ENCODE results near the gene NEDD4L.

The NEDD4L gene

GRCh38 chr18:58078889-58079573 lies 35.0 kb downstream of the NEDD4L start:
- no peak overlapping the region for H3K9ac ChIP-seq (ENCODE audit: low read depth, low read length)
- no peaks in the 10 kb centered on the region for H3K36me3 ChIP-seq (ENCODE audit: insufficient read depth, low read depth, low read length)
- no peaks in the 10 kb centered on the region for H3K4me1 ChIP-seq (ENCODE audit: insufficient read depth, low read length)
- no peaks in the 10 kb centered on the region for H3K9me3 ChIP-seq (ENCODE audit: insufficient read depth, low read depth, low read length)
- H3K27me3 ChIP-seq (ENCODE audit: insufficient read depth, low read length) = no peaks in the 10 kb centered on the region
- no peak overlapping the region for H3K27ac ChIP-seq (ENCODE audit: low read length)
- no peak overlapping the region for H3K4me3 ChIP-seq (ENCODE audit: low read length)

- Histone ChIP-seq H3K4me1 (ENCODE audit: insufficient read depth, low read length) (no peaks in the 10 kb centered on the region), H3K9me3 (ENCODE audit: insufficient read depth, low read depth, low read length) (no peaks in the 10 kb centered on the region), H3K4me3 (ENCODE audit: low read length) (no peak overlapping the region), H3K9ac (ENCODE audit: low read depth, low read length) (no peak overlapping the region), H3K36me3 (ENCODE audit: insufficient read depth, low read depth, low read length) (no peaks in the 10 kb centered on the region), H3K27me3 (ENCODE audit: insufficient read depth, low read length) (no peaks in the 10 kb centered on the region), H3K27ac (ENCODE audit: low read length) (no peak overlapping the region)
These were observed 36.4 kb downstream of the NEDD4L start for GRCh38 chr18:58080451-58080850.

- peak overlapping the region; percentile 11 for H3K27ac ChIP-seq (ENCODE audit: low read length)
- peaks cover 8% of the 10 kb centered on the region for H3K4me1 ChIP-seq (ENCODE audit: insufficient read depth, low read length)
- no peaks in the 10 kb centered on the region for H3K36me3 ChIP-seq (ENCODE audit: insufficient read depth, low read depth, low read length)
- H3K9me3 ChIP-seq (ENCODE audit: insufficient read depth, low read depth, low read length) = peaks cover 4% of the 10 kb centered on the region; the same call in 1 of the 2 replicates
- H3K4me3 ChIP-seq (ENCODE audit: low read length) = peak overlapping the region; percentile 14; the same call in 1 of the 2 replicates
- no peak overlapping the region for H3K9ac ChIP-seq (ENCODE audit: low read depth, low read length)
- H3K27me3 ChIP-seq (ENCODE audit: insufficient read depth, low read length) = no peaks in the 10 kb centered on the region
These were observed 44.1 kb downstream of the NEDD4L start for GRCh38 chr18:58087928-58088690.

GRCh38 chr18:58088691-58089065 lies 44.7 kb downstream of the NEDD4L start:
- H3K27ac ChIP-seq (ENCODE audit: low read length) = peak overlapping the region; percentile 11

GRCh38 chr18:58091099-58091611 lies 47.1 kb downstream of the NEDD4L start:
- no peak overlapping the region for H3K9ac ChIP-seq (ENCODE audit: low read depth, low read length)
- no peak overlapping the region for H3K27ac ChIP-seq (ENCODE audit: low read length)
- H3K4me1 ChIP-seq (ENCODE audit: insufficient read depth, low read length) = peaks cover 18% of the 10 kb centered on the region

More at GRCh38 chr18:58088691-58089065, 44.7 kb downstream of the NEDD4L start:
- no peaks in the 10 kb centered on the region for H3K36me3 ChIP-seq (ENCODE audit: insufficient read depth, low read depth, low read length)
- peaks cover 14% of the 10 kb centered on the region for H3K4me1 ChIP-seq (ENCODE audit: insufficient read depth, low read length)
- H3K4me3 ChIP-seq (ENCODE audit: low read length) = peak overlapping the region; percentile 14; the same call in 1 of the 2 replicates
- H3K27me3 ChIP-seq (ENCODE audit: insufficient read depth, low read length) = no peaks in the 10 kb centered on the region
- H3K9ac ChIP-seq (ENCODE audit: low read depth, low read length) = no peak overlapping the region
- peaks cover 4% of the 10 kb centered on the region; the same call in 1 of the 2 replicates for H3K9me3 ChIP-seq (ENCODE audit: insufficient read depth, low read depth, low read length)

GRCh38 chr18:58093311-58093803 lies 49.3 kb downstream of the NEDD4L start:
- H3K4me3 ChIP-seq (ENCODE audit: low read length) = peak overlapping the region; percentile 38
- H3K9ac ChIP-seq (ENCODE audit: low read depth, low read length) = no peak overlapping the region
- no peaks in the 10 kb centered on the region for H3K9me3 ChIP-seq (ENCODE audit: insufficient read depth, low read depth, low read length)
- no peaks in the 10 kb centered on the region for H3K27me3 ChIP-seq (ENCODE audit: insufficient read depth, low read length)
- H3K4me1 ChIP-seq (ENCODE audit: insufficient read depth, low read length) = peaks cover 17% of the 10 kb centered on the region
- no peaks in the 10 kb centered on the region for H3K36me3 ChIP-seq (ENCODE audit: insufficient read depth, low read depth, low read length)
- no peak overlapping the region for H3K27ac ChIP-seq (ENCODE audit: low read length)

More at GRCh38 chr18:58091099-58091611, 47.1 kb downstream of the NEDD4L start:
- H3K27me3 ChIP-seq (ENCODE audit: insufficient read depth, low read length) = no peaks in the 10 kb centered on the region
- H3K4me3 ChIP-seq (ENCODE audit: low read length) = no peak overlapping the region
- H3K36me3 ChIP-seq (ENCODE audit: insufficient read depth, low read depth, low read length) = no peaks in the 10 kb centered on the region
- peaks cover 4% of the 10 kb centered on the region; the same call in 1 of the 2 replicates for H3K9me3 ChIP-seq (ENCODE audit: insufficient read depth, low read depth, low read length)

GRCh38 chr18:58095222-58095621 lies 51.2 kb downstream of the NEDD4L start:
- H3K36me3 ChIP-seq (ENCODE audit: insufficient read depth, low read depth, low read length) = no peaks in the 10 kb centered on the region
- H3K4me1 ChIP-seq (ENCODE audit: insufficient read depth, low read length) = peaks cover 23% of the 10 kb centered on the region
- no peak overlapping the region for H3K9ac ChIP-seq (ENCODE audit: low read depth, low read length)
- H3K4me3 ChIP-seq (ENCODE audit: low read length) = no peak overlapping the region
- H3K27me3 ChIP-seq (ENCODE audit: insufficient read depth, low read length) = no peaks in the 10 kb centered on the region
- H3K9me3 ChIP-seq (ENCODE audit: insufficient read depth, low read depth, low read length) = no peaks in the 10 kb centered on the region
- H3K27ac ChIP-seq (ENCODE audit: low read length) = no peak overlapping the region

GRCh38 chr18:58095655-58096054 lies 51.6 kb downstream of the NEDD4L start:
- H3K27me3 ChIP-seq (ENCODE audit: insufficient read depth, low read length) = no peaks in the 10 kb centered on the region
- no peaks in the 10 kb centered on the region for H3K36me3 ChIP-seq (ENCODE audit: insufficient read depth, low read depth, low read length)
- H3K9me3 ChIP-seq (ENCODE audit: insufficient read depth, low read depth, low read length) = no peaks in the 10 kb centered on the region
- H3K4me3 ChIP-seq (ENCODE audit: low read length) = no peak overlapping the region
- H3K27ac ChIP-seq (ENCODE audit: low read length) = no peak overlapping the region
- H3K9ac ChIP-seq (ENCODE audit: low read depth, low read length) = no peak overlapping the region
- H3K4me1 ChIP-seq (ENCODE audit: insufficient read depth, low read length) = peaks cover 23% of the 10 kb centered on the region

- no peak overlapping the region for H3K4me3 ChIP-seq (ENCODE audit: low read length)
- H3K9ac ChIP-seq (ENCODE audit: low read depth, low read length) = no peak overlapping the region
- H3K27me3 ChIP-seq (ENCODE audit: insufficient read depth, low read length) = no peaks in the 10 kb centered on the region
- H3K9me3 ChIP-seq (ENCODE audit: insufficient read depth, low read depth, low read length) = no peaks in the 10 kb centered on the region
- H3K4me1 ChIP-seq (ENCODE audit: insufficient read depth, low read length) = peaks cover 30% of the 10 kb centered on the region
- H3K27ac ChIP-seq (ENCODE audit: low read length) = no peak overlapping the region
- no peaks in the 10 kb centered on the region for H3K36me3 ChIP-seq (ENCODE audit: insufficient read depth, low read depth, low read length)
These were observed 52.6 kb downstream of the NEDD4L start for GRCh38 chr18:58096658-58097057.

- Histone ChIP-seq H3K27me3 (ENCODE audit: insufficient read depth, low read length) (no peaks in the 10 kb centered on the region), H3K9ac (ENCODE audit: low read depth, low read length) (no peak overlapping the region), H3K27ac (ENCODE audit: low read length) (no peak overlapping the region), H3K9me3 (ENCODE audit: insufficient read depth, low read depth, low read length) (no peaks in the 10 kb centered on the region), H3K36me3 (ENCODE audit: insufficient read depth, low read depth, low read length) (no peaks in the 10 kb centered on the region), H3K4me3 (ENCODE audit: low read length) (no peak overlapping the region), H3K4me1 (ENCODE audit: insufficient read depth, low read length) (peaks cover 37% of the 10 kb centered on the region)
These were observed 53.3 kb downstream of the NEDD4L start for GRCh38 chr18:58097121-58097906.

- no peaks in the 10 kb centered on the region for H3K9me3 ChIP-seq (ENCODE audit: insufficient read depth, low read depth, low read length)
- no peaks in the 10 kb centered on the region for H3K27me3 ChIP-seq (ENCODE audit: insufficient read depth, low read length)
- peaks cover 39% of the 10 kb centered on the region for H3K4me1 ChIP-seq (ENCODE audit: insufficient read depth, low read length)
- H3K4me3 ChIP-seq (ENCODE audit: low read length) = no peak overlapping the region
- H3K9ac ChIP-seq (ENCODE audit: low read depth, low read length) = no peak overlapping the region
- no peak overlapping the region for H3K27ac ChIP-seq (ENCODE audit: low read length)
- H3K36me3 ChIP-seq (ENCODE audit: insufficient read depth, low read depth, low read length) = no peaks in the 10 kb centered on the region
These were observed 53.8 kb downstream of the NEDD4L start for GRCh38 chr18:58097907-58098166.
